GM11168 (cell line): Measurements from ENCODE around the gene LENG1.
"Not testable (repeated sequence)": the region's sequence is repeated elsewhere in the genome, so short reads cannot be mapped to it uniquely, and the experiment has no call there.

Experiments used
- in situ Hi-C: fragments of 300-500 bp; cut with MboI; formaldehyde crosslinking; loops from one replicate; pipeline ENCODE4 v1.12.0; 2022; ENCODE audit warnings: low sequenced_read_pairs; ENCODE audit not compliant: unreplicated experiment

The LENG1 gene

DNA sequence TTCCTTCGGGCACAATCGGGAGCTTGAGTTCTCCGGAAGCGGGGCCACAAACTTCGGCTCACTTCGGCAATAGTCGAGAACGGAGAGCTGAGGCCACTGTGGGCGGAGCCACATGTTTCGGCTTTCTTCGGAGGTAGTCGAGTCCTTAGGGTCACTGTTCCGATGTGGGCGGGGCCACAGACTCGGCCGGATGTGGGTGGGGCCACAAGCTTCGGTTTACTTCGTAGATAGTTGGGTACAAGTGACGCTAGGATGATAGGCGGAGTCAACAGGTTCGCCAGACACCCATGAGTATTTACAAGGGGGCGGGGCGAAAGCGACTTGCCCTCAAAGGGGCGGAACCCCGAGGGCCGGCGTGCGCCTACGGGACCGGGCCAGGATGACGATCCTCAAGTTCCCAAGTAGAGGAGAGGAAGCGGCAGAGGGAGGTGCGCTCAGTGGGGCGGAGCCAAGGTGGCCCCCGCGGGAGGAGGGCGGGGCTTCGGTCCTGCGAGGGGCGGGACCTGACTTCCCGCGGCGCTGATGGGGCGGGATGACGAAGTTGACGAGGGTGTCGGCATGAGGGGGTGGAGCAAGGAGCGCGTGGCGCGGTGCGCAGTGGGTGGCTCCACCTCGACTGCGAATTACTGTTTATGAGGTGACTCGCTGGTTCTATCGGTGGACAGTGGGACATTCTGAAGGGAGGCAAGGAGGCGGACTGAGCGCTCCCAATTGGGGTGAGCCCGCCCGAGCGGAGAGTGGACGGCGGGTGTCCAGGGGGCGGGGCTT, 30.4 kb upstream of the LENG1 start:
- in situ Hi-C loops: no loop called here

DNA sequence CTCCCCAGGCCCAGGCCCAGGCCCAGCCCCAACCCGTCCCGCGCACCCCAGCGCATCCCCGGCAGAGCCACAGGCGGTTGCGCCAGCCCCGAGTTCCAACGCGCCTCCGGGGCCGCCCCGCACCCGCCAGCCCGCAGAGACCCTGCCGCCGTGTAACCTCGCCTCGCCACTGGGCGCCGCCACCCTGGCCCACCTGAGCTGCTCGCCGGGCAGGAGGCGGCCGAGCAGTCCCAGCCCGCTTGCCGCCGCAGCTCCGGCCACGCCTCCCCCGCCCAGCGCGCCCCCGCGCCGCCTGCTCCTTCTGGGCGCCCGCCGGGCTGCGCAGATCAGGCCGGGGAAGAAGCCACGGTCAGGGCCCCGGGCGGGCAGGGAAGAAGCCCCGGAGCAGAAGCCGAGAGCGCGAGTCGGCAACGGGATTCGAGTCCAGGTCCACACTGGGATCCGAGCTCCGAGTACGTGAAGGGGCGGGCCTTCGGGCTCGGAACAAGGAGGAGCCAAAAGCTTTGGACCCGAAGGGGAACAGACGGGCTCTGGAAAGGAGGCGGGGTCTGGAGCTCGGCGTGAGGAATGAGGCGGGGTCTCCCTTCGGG, 29.7 kb upstream of the LENG1 start, which contains the start of gene MBOAT7:
TSS of gene MBOAT7 (minus strand) at position 436 of the 590 bp plus-strand sequence. CDS start 1,072 bp downstream, outside the sequence.
- in situ Hi-C loops: no loop called here

DNA sequence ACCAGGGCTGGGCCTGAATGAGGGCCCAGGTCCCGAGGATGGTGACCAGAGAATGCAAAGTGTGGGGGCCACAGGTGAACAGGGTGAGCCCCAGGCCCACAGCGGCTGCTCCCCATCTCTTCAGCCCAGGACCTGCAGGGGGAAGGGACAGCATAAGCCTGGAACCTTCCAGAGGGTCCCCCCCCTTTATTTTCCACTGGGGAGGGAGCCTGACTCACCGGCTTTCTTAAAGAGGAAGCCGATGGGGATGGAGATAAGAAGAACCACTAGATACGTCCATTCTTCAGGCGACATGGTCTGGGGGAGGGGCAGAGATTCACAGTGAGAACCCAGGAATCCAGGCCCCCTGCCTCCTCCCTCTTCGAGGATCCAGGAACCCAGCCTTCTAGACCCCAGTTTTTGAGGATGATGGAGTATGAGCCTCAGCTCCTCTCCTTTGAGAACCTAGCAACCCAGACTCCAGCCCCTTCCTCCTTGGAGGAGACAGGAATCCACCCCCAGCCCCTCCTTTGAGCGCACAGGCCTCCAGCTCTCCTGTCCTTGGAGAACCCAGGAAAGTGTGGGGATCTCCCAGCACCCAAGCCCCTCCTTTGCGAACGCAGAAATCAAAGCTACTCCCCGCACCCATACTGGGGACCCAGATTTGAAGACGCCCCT, 28.8 kb upstream of the LENG1 start:
- in situ Hi-C loops: no loop called here

DNA sequence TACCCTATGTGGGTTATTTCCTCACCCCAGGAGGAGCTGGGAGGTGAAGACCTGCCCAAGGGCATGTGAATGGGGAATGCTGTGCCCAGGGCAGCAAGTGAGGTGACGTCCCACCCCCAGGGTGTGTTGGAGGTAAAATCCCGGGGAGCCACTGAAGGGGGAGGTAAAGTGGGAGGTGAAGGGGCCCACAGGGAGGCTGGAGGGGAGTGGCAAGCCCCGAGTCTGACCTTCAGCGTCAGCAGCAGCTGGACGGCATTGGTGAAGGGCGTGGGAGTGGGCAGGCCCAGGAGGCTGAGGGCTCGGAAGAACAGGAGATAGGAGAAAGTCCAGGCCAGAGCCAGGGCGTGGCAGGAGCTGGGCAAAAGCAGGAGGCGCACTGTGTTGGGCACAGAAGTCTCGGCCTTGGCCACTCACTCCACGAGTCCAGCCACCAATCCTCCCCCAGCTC, 27.4 kb upstream of the LENG1 start:
- in situ Hi-C loops: no loop called here

DNA sequence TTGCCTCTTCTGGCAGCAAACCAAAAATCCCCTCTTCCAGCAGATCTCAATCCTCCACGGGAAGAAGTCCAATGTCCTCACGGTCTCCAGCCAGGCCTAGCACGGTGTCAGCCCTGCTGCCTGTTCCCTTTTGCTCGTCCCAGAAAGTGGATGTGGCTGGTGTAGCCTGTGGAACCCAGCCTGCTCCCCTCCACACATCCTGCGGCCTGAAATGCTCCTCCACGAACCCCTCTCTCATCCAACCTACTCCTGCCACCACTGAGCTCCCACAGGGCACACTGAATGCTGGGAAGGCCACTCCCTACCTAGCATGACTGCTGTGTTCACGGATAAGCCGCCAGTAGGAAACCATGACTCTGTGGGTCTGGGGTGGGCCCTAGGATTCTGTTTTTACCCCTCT, 26.8 kb upstream of the LENG1 start:
- in situ Hi-C loops: no loop called here

DNA sequence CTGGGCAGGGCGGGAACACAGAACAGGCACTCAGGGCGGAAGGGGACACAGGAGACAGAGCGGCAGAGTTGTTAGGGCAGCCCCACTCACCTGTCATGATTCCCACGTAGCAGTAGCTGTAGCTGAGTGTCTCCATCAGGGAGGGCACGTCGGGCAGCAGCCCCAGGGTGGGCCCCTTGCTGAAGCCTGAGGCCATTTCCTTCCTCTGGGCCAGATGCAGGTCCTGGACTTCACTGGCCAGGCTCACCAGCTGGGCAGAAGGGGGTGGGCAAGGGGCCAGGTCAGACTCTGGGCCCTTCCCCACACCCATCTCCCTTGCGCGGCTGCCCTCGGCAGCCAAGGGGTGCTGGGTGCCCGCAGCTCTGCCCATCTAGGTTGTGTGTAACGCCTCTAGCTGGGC, 23.9 kb upstream of the LENG1 start:
- in situ Hi-C loops: no loop called here

DNA sequence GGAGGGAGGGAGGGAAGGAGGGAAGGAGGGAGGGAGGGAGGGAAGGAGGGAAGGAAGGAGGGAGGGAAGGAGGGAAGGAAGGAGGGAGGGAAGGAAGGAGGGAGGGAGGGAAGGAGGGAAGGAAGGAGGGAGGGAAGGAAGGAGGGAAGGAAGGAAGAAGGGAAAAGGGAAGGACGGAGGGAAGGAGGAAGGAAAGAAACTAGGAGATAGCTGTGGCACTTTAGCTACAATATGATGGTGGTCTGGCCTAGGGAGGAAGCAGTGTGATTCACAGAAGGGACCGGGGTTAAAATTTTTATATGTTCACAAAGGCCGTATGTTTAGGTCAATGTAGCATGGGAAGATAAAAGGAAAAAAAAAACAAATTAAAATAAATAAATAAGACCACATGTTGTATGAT, 22.4 kb upstream of the LENG1 start:
- in situ Hi-C loops: not testable (repeated sequence)

DNA sequence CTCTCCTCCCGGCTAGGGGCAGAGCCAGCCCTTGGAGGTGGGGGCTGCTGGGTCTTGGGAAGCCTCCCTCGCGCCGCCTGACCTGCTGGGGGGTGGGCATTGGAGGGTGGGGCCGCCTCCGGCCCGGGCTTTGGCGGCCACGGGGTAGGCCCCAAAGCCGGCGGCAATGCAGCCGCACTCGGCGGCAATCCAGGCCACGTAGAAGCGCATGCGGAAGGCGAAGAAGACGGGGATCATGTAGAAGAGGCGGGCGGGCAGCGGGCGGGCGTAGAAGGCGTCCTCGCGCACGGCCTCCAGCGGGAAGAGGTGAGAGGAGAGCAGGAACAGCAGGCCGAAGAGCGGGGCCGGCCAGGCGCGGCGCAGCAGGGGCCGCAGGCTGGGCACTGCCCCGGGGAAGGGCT, 21.2 kb upstream of the LENG1 start:
- in situ Hi-C loops: no loop called here

DNA sequence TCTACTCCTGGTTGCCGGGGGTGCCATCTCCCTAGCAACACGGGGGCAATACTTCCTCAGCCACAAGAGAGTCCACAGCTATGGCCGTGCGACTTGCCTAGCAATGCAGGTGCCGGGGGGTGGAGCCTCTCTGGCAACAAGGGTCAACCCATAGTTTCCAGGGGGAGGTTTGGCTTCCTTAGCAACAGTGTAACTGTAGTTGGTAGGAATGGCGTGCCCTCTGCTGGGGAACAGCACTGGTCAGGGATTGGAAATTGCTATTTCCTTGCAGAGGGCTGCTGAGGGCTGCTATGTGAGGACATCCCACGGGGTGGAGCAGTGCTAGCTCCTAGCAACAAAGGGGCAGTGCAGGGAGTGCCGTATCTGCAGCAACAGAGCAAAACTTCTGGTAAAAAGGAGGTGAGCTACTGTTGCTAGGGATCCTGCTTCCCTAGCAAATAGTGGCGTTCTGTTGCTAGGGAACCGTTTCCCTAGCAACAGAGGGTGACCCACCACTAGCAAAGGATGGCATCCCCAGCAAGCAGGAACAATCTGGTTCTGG, 20.5 kb upstream of the LENG1 start:
- in situ Hi-C loops: loop anchor here (5.0 kb wide), 1 partner anchor 52 kb away; no protein-coding TSS in a partner anchor

DNA sequence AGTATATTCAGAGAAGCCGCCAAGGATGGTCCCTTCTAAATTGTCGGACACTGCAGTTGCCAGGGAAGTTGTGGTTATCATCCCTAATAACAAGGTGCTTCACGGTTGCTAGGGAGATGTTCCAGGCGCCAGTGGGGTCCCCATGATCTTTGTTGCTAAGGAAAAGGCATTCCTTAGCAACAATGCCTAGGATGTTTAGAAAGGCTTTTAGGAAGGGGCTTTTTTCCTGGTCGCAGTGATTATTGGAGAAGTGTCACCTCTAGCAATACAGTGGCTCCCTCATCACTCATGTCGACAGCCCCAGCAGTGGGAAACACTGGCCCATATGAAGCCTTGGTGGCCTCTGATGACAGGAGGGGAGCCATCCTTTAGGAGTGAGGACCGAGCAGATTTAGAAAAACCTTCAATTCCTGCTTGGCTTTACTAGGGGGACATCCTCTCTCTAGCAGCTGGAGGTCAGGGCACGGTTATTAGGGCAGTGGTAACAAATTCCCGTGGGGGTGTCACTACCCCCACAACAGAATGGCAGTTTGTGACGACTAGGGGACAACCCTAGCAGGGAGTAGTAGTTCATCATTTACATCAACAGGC, 19.8 kb upstream of the LENG1 start:
- in situ Hi-C loops: loop anchor here (5.0 kb wide), 1 partner anchor 53 kb away; no protein-coding TSS in a partner anchor

DNA sequence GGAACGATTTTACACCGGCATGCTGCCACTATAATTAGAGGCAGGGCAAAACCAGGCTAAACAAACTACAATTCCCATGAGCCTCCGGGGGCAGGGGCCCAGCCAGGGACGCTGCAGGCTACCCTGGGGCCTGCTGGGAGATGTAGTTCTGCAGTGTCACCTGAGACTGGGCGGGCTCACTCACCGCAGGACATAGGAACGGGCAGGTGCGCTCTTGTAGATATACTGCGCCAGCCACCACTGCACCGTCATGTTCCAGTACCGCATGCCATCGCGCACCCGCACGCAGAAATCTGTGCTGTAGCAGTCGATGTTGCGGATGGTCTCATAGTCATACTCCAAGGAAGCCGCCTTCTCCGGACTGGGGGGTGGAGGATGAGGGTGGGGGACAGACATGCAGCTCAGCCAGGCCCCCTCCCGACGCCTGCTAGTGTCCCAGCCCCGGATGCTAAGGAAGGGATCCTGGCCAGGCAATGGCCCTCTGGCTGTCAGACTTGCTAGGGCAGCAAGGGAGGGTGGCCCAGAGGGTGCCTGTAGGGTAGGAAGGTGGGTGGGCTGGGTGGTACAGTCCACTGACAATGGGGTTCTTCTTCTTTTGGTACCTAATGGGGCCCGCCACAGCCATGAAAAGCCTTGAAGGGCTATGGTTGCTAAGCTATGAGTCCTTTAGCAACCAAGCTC, 19.2 kb upstream of the LENG1 start:
- in situ Hi-C loops: loop anchor here (5.0 kb wide), 1 partner anchor 54 kb away; no protein-coding TSS in a partner anchor

DNA sequence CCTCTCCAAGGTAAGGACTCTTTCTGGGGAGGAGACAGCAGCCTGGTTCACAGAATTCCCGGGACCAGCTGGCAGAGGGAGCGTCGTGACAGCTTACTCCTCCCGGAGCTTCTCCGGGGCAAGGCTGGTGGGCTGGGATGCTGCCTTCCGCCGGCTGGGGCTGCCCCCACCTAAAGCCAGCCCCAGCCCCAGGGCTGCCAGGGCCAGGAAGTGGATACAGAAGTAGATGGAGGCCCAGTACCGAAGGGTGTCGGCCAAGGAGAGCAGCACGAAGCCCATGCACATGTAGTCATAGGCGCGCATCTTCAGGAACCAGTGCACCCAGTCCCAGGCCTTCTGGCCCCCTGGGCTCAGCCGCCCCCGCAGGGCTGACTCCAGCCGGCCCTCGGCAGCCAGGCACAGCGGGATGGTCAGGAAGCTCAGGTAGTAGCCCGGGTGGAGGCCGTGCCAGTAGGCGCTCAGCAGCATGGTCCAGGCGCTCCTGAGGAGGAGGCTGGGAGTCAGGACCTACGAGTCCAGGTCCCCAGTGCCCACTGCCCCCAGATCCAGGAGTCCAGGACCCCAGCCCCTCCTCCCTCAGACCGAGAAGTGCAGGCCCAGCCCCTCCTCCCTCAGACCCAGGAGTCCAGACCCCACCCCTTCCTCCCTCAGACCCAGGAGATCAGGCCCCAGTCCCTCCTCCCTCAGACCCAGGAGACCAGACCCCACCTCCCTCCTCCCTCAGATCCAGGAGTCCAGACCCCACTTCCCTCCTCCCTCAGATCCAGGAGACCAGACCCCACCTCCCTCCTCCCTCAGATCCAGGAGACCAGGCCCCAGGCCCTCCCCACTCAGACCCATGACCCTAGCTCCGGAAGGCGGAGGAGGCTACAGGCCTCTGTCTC, 14.7 kb upstream of the LENG1 start:
- in situ Hi-C loops: no loop called here

DNA sequence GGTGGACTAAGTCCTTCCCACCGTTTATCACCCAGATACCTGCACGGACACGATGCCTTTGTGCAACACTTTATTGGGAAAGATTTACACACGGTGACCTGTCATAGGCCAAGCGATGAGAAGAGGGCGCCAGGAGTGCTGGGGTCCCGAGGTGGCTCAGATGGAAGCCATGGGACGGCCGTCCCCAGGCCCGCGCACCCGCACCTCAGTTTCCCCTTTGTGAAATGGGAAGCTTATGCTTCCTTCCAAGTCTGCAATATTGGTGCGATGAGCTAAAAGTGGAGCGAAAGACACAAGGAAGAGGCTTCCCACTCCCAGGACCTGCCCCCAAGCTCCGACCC, 13.8 kb upstream of the LENG1 start:
- in situ Hi-C loops: no loop called here

DNA sequence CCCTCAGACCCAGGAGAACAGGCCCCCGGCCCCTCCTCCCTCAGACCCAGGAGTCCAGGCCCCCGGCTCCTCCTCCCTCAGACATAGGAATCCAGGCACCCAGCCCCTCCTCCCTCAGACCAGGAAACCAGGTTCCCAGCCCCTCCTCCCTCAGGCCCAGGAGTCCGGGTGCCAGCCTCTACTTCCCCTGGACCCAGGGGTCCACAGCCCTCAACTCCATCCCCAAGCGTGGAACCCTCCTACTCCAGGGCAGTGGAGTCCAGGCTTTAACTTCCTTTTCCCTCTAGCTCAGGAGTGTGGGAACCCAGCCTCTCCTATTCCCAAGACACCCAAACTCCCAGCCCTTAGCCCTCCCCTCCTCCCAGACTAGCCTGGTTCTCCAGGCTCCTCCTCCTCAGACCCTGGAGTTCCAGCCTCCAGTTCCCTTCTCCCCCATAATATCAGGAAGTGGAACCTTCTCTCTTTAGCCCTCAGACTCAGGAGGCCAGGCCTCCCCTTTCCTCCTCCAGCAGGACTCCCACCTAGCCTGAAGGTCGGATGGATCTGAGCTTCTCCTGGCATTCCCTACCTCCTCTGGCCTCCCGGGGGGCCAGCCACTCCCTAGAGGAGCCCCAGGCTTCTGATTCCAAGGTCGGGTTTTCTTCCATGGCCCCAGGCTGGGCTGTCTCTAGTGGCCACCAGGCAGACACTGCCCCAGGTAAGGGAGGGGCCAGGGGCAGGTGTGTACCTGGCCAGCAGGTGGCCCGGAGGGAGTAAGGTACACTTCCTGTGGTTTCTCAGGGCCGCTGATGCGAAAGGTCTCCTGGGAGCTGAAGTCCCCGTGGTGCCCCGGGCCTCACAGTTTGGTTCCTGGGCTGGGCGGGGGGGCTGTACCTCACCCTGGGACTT, 13.2 kb upstream of the LENG1 start, which contains the start of gene TMC4:
TSS of gene TMC4 (minus strand) at position 690 of the 888 bp plus-strand sequence. CDS start at position 647, 43 bp downstream.
- in situ Hi-C loops: no loop called here

DNA sequence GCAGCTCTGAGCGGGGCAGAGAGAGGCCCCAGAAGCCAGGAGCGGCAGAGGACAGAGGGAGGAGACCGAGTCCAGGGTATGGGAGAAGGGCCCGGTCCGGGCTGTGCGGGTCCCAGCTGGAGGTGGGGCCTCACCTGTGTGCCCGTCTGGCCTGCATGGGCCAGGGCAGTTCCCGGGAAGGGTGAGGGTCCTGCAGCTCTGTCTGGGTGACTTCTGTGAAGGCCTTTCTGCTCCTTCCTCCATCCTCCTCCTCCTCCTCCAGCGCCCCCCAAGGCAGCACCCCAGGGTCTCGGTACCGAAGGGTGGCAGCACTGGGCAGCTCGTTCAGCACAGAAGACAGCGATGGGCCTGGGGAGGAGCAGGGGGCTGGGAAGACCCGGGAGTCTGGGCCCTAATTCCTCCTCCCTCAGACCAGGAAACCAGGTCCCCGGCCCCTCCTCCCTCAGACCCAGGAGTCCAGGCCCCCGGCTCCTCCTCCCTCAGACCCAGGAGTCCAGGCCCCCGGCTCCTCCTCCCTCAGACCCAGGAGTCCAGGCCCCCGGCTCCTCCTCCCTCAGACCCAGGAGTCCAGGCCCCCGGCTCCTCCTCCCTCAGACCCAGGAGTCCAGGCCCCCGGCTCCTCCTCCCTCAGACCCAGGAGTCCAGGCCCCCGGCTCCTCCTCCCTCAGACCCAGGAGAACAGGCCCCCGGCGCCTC, 12.4 kb upstream of the LENG1 start:
- in situ Hi-C loops: not testable (repeated sequence)

DNA sequence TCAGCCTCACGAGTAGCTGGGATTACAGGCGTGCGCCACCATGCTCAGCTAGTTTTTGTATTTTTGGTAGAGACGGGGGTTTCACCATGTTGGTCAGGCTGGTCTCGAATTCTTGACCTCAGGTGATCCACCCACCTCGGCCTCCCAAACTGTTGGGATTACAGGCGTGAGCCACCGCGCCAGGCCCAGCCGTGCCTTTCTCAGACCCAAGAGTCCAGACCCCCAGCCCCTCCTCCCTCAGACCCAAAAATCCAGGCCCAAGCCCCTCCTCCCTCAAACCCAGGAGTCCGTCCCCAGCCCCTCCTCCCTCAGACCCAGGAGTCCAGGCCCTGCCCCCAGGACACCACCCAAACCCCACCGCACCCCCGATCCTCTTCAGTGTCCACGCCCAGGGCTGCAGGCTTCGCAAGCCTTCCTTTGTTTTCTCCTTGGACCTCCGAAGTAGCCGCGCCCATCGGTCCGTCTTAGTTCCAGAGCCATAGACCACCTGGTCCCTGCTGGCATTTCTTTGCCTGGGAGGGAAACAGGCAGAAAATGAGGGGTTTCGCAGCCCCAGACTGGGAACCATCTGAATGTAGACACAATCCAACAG, 9.7 kb upstream of the LENG1 start:
- in situ Hi-C loops: no loop called here
